Osteoblast (primary cell): Measurements from ENCODE around the gene RAD51D. TPM values are rescaled to one million over a fixed set of nuclear protein-coding genes. Genes with fewer than 3 reads are reported as not detected.

Experiments
- DNase-seq: peaks from one replicate; pipeline ENCODE4 v3.0.0; 2011; ENCODE audit warnings: low spot score, mixed read lengths; ENCODE audit not compliant: insufficient read length; ENCODE audit errors: missing footprints
- H2AFZ ChIP-seq: 2 replicates; pipeline ENCODE4 v1.6.0; 2011; ENCODE audit warnings: mild to moderate bottlenecking, low read length
- H3K27ac ChIP-seq: 2 replicates; pipeline ENCODE4 v1.5.1; 2011; ENCODE audit warnings: mild to moderate bottlenecking, low read depth, low read length, moderate library complexity
- H3K27me3 ChIP-seq: 2 replicates; pipeline ENCODE4 v1.6.0; 2012; ENCODE audit warnings: mild to moderate bottlenecking, control low read depth, inconsistent platforms, low read length, moderate library complexity; ENCODE audit not compliant: insufficient read depth
- H3K36me3 ChIP-seq: 2 replicates; pipeline ENCODE4 v1.5.1; 2011; ENCODE audit warnings: mild to moderate bottlenecking, low read length, control low read depth, moderate library complexity; ENCODE audit not compliant: insufficient read depth
- H3K4me1 ChIP-seq: 2 replicates; pipeline ENCODE4 v1.5.1; 2011; ENCODE audit warnings: mild to moderate bottlenecking, low read length, control low read depth, moderate library complexity; ENCODE audit not compliant: insufficient read depth
- H3K4me2 ChIP-seq: 2 replicates; pipeline ENCODE4 v1.6.0; 2011; ENCODE audit warnings: mild to moderate bottlenecking, low read length; ENCODE audit not compliant: insufficient read depth
- H3K4me3 ChIP-seq: fragments of 200-600 bp; sonication (generic); 3 replicates; pipeline ENCODE4 v1.5.1; 2012; ENCODE audit warnings: mild to moderate bottlenecking, low read length, inconsistent platforms; ENCODE audit not compliant: insufficient read depth
- H3K79me2 ChIP-seq: 2 replicates; pipeline ENCODE4 v1.6.0; 2012; ENCODE audit warnings: mild to moderate bottlenecking, low read length, control low read depth, inconsistent platforms; ENCODE audit not compliant: insufficient read depth
- H3K9me3 ChIP-seq: 2 replicates; pipeline ENCODE4 v1.5.1; 2011; ENCODE audit warnings: low read depth, low read length, control low read depth
- H4K20me1 ChIP-seq: 2 replicates; pipeline ENCODE4 v1.6.0; 2012; ENCODE audit warnings: mild to moderate bottlenecking, low read length, control low read depth; ENCODE audit not compliant: insufficient read depth
- CTCF ChIP-seq: IDR thresholded peaks from 2 replicates; pipeline ENCODE4 v1.5.1; 2011; ENCODE audit warnings: mild to moderate bottlenecking, low read depth, low read length, moderate library complexity; ENCODE audit errors: extremely low read depth
- total RNA-seq: library from RNA; depleted of rRNA; stranded (reverse); fragments of >200 nt; gene quantifications from 2 replicates; pipeline ENCODE4 v1.2.3, GENCODE V29; 2012

Gene RAD51D
- total RNA-seq, 1 donor: 14.8 TPM

DNA sequence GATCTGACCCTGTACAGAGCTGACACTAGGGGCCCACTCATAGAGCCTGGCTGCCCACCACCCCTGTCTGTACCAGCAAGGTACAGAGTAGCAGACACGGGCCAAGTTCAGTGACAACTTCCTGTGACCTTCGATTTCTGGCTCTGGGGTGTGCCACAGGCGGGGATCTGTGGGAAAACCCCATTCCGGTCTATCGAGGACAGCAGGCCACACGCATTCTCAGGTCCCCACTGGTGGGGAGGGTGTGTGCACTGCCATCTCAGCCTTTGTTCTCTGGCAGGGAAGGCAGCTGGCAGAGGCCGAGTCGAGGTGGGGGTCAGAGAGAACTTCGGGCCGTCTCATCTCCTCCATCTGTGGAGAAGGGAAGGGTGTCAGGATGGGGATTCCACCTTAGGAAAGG lies 12.4 kb upstream of the RAD51D start:
- Histone ChIP-seq H3K79me2 (no peaks in the 10 kb centered on the region), H2AFZ (no peak overlapping the region), H3K4me3 (no peak overlapping the region), H3K9me3 (no peaks in the 10 kb centered on the region), H3K4me1 (peaks cover 4% of the 10 kb centered on the region), H3K27ac (no peak overlapping the region), H3K36me3 (peaks cover 53% of the 10 kb centered on the region), H3K27me3 (no peaks in the 10 kb centered on the region), H4K20me1 (no peaks in the 10 kb centered on the region), H3K4me2 (no peak overlapping the region)
- TF ChIP-seq CTCF: no peak
- DNase-seq: peak; percentile 48

GRCh38 chr17:35130392-35130791 lies 10.7 kb upstream of the RAD51D start:
- no peaks in the 10 kb centered on the region for H3K27me3 ChIP-seq
- DNase-seq: peak; percentile 41
- no peak for TF ChIP-seq CTCF
- H3K4me2 ChIP-seq: no peak overlapping the region
- no peak overlapping the region for H2AFZ ChIP-seq
- H3K27ac ChIP-seq: no peak overlapping the region
- peaks cover 37% of the 10 kb centered on the region for H3K36me3 ChIP-seq
- H3K79me2 ChIP-seq: no peaks in the 10 kb centered on the region
- H4K20me1 ChIP-seq: no peaks in the 10 kb centered on the region
- no peaks in the 10 kb centered on the region for H3K9me3 ChIP-seq
- H3K4me1 ChIP-seq: peaks cover 4% of the 10 kb centered on the region
- H3K4me3 ChIP-seq: no peak overlapping the region

GRCh38 chr17:35129973-35130351 lies 10.3 kb upstream of the RAD51D start:
- TF ChIP-seq CTCF: no peak
- Histone ChIP-seq H2AFZ (no peak overlapping the region), H4K20me1 (no peaks in the 10 kb centered on the region), H3K4me2 (no peak overlapping the region), H3K9me3 (no peaks in the 10 kb centered on the region), H3K27ac (no peak overlapping the region), H3K79me2 (no peaks in the 10 kb centered on the region), H3K36me3 (peaks cover 32% of the 10 kb centered on the region), H3K27me3 (no peaks in the 10 kb centered on the region), H3K4me1 (peaks cover 4% of the 10 kb centered on the region), H3K4me3 (no peak overlapping the region)
- peak; percentile 60 for DNase-seq

- Histone ChIP-seq H3K9me3 (no peaks in the 10 kb centered on the region), H3K27ac (no peak overlapping the region), H3K4me2 (no peak overlapping the region), H2AFZ (no peak overlapping the region), H3K4me1 (peaks cover 4% of the 10 kb centered on the region), H3K27me3 (no peaks in the 10 kb centered on the region), H4K20me1 (no peaks in the 10 kb centered on the region), H3K36me3 (peaks cover 29% of the 10 kb centered on the region), H3K4me3 (no peak overlapping the region), H3K79me2 (no peaks in the 10 kb centered on the region)
- no peak for TF ChIP-seq CTCF
- DNase-seq: peak; percentile 84
Observed at GRCh38 chr17:35129154-35129972, 9.7 kb upstream of the RAD51D start.
